Osteocyte (in vitro differentiated cells): ENCODE measurements around the gene EEF1A2. TPM values are rescaled to one million over a fixed set of nuclear protein-coding genes. Genes with fewer than 3 reads are reported as not detected.

Experiments used
- DNase-seq: peaks from one replicate; pipeline ENCODE4 v3.0.0; 2021; ENCODE audit warnings: mixed read lengths; ENCODE audit not compliant: unreplicated experiment; ENCODE audit errors: extremely low spot score
- H3K27ac Mint-ChIP-seq: one replicate; pipeline ENCODE4 v1.8.0; 2021; ENCODE audit warnings: mild to moderate bottlenecking, mixed read lengths; ENCODE audit not compliant: unreplicated experiment
- H3K27me3 Mint-ChIP-seq: one replicate; pipeline ENCODE4 v1.8.0; 2021; ENCODE audit warnings: mixed read lengths; ENCODE audit not compliant: unreplicated experiment
- H3K36me3 Mint-ChIP-seq: one replicate; pipeline ENCODE4 v1.8.0; 2021; ENCODE audit warnings: mixed read lengths; ENCODE audit not compliant: unreplicated experiment
- H3K4me1 Mint-ChIP-seq: one replicate; pipeline ENCODE4 v1.8.0; 2021; ENCODE audit warnings: mixed read lengths; ENCODE audit not compliant: unreplicated experiment
- H3K4me3 Mint-ChIP-seq: one replicate; pipeline ENCODE4 v1.8.0; 2021; ENCODE audit warnings: mild to moderate bottlenecking, moderate library complexity, mixed read lengths; ENCODE audit not compliant: unreplicated experiment
- H3K9me3 Mint-ChIP-seq: one replicate; pipeline ENCODE4 v1.8.0; 2021; ENCODE audit warnings: mixed read lengths; ENCODE audit not compliant: unreplicated experiment
- long read RNA-seq: library from polyadenylated mRNA; unstranded; transcript quantifications from one replicate; pipeline ENCODE4 v2.0.0, GENCODE V29; 2021
- total RNA-seq: library from RNA; stranded (reverse); gene quantifications from 2 replicates; pipeline ENCODE4 v1.2.1, GENCODE V29; 2021
- TF ChIP-seq, protein P1 (sequence below): fragments of 200-600 bp; sonication (generic); IDR thresholded peaks from 2 replicates; pipeline ENCODE4 v1.5.0; 2021; ENCODE audit warnings: antibody characterized with exemption, mild to moderate bottlenecking, moderate library complexity

The EEF1A2 gene
- total RNA-seq: 0.56 and 0.68 TPM in 2 replicates
- long read RNA-seq: 0 reads

DNA sequence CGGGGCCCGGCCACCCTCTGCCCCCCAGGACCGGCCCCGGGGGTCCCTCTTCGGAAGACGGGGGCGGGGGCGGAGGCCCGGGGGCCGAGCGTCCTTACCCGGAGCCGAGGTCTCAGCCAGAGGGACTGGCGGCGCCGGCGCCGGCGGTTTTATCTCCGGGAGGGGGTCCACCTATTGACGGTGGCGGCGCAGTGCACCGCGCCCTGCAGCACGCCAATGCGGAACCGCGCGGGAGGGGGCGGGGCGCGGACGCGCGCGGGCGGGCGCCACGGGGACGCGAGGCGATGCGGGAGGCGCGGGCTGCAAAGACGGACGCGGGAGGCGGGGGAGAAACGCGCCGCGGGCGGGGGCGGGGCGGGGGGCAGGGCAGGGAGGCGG, at the start of gene EEF1A2:
Gene EEF1A2, minus strand, starts transcription at position 124 of the 378 bp plus-strand sequence. CDS start 1,320 bp downstream, outside the sequence.
- H3K4me3 Mint-ChIP-seq: no peak within 1 kb of the TSS
- H3K27ac Mint-ChIP-seq: no peak within 1 kb of the TSS
- peaks cover 2% of the 10 kb centered on the region for H3K4me1 Mint-ChIP-seq
- peaks cover 4% of the 10 kb centered on the region for H3K27me3 Mint-ChIP-seq
- no peak for DNase-seq
- H3K36me3 Mint-ChIP-seq: no peaks in the 10 kb centered on the region
- TF ChIP-seq, protein P1, sequence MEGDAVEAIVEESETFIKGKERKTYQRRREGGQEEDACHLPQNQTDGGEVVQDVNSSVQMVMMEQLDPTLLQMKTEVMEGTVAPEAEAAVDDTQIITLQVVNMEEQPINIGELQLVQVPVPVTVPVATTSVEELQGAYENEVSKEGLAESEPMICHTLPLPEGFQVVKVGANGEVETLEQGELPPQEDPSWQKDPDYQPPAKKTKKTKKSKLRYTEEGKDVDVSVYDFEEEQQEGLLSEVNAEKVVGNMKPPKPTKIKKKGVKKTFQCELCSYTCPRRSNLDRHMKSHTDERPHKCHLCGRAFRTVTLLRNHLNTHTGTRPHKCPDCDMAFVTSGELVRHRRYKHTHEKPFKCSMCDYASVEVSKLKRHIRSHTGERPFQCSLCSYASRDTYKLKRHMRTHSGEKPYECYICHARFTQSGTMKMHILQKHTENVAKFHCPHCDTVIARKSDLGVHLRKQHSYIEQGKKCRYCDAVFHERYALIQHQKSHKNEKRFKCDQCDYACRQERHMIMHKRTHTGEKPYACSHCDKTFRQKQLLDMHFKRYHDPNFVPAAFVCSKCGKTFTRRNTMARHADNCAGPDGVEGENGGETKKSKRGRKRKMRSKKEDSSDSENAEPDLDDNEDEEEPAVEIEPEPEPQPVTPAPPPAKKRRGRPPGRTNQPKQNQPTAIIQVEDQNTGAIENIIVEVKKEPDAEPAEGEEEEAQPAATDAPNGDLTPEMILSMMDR: no peak
- H3K9me3 Mint-ChIP-seq: no peaks in the 10 kb centered on the region

DNA sequence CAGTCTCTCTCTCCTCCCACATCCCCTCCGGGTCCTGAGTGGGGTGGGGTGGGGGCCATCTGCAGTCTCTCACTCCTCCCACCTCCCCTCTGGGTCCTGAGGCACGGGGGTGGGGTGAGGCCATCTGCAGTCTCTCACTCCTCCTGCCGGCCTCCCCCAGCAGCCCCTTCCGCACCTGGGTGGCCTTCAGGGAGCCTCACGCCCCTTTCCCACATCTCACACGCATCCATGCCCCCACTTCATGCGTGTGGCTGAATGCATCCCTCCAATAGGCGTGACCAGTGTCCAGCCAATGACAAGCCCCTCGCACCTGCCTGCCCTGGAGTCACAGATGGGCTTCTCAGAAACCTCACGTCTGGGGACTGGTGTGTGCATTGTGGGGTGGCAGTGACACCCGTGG, 49.7 kb upstream of the EEF1A2 start:
- TF ChIP-seq, protein P1: no peak
- H3K4me1 Mint-ChIP-seq: peaks cover 10% of the 10 kb centered on the region
- no peak overlapping the region for H3K27ac Mint-ChIP-seq
- no peak for DNase-seq
- no peaks in the 10 kb centered on the region for H3K9me3 Mint-ChIP-seq
- no peaks in the 10 kb centered on the region for H3K36me3 Mint-ChIP-seq
- peaks cover 5% of the 10 kb centered on the region for H3K27me3 Mint-ChIP-seq
- H3K4me3 Mint-ChIP-seq: no peak overlapping the region

DNA sequence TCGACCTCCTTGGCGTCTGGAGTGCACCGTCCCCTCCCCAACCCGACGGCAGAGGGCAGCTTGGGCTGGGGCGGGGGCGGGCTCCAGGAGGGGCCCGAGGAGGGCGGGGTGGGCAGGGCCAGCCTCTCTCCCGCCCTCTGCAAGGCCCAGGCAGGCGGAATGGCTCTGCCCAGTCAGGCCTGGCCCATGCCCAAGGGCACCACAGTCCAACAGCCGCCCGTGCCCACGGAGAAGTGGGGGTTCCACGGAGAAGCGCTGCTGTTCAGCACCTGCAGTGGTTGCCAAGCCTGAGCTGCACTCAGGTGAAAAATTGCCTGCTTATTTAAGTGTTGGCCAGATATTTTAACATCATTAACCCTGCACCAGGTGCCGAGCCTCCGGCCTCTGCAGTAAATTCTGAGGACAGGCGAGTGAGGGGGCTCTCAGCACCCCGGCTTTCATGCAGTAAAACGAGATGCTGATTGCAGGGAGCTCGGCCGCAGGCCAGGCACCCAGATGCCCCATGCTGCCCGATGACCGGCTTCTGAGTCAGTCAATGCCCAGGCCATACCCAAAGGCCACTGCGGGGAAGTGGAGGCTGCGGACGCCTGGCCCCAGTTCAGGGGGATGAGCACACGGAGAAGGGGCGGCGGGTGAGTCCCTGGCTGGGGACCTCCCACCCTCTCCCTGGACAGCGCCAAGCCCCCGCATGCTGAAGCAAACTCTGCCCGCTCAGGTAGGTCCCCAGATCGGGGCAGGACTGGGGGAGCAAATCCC, 49.0 kb upstream of the EEF1A2 start, which contains the start of gene SRMS:
Gene SRMS, minus strand, starts transcription at position 25 of the 756 bp plus-strand sequence. CDS start 286 bp downstream, outside the sequence.
- TF ChIP-seq, protein P1: no peak
- no peaks in the 10 kb centered on the region for H3K36me3 Mint-ChIP-seq
- no peak within 1 kb of the TSS for H3K27ac Mint-ChIP-seq
- peaks cover 5% of the 10 kb centered on the region for H3K27me3 Mint-ChIP-seq
- no peak within 1 kb of the TSS for H3K4me3 Mint-ChIP-seq
- no peak for DNase-seq
- H3K4me1 Mint-ChIP-seq: peaks cover 10% of the 10 kb centered on the region
- no peaks in the 10 kb centered on the region for H3K9me3 Mint-ChIP-seq

DNA sequence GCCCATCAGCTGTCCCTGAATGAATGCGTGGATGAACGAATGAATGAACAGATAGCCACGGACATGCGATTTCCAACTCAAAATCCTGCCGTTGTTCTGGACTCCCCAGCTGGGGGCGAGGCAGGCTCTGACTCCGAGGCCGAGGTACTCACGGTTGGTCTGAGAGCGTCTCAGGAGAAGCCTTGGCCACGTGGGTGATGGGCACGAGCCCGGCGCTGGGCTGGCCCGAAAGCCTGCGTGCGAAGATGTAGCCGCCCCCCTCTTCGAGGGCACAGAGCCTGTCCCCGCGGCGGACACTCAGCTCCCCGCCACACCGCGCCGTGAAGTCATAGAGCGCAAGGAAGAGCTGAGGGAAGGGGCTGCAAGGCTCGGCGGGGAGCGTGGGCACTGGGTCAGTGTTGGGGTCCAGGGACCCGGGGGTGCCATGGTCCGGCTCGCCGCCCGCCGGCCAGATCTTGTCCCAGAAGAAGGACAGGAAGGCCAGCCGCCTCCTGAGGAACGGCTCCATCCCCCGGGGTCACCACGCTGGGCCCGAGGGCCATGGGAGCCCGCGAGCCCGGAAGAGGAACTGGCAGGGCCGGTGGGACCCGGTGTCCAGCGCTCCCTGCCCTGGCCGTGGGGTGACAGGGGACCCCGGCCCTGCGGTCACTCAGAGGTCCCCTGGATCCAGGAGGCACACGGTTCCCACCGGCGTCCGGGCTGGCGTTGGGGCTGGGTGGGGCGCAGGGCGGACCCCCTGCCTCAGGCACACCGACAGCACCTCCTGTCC, 48.3 kb upstream of the EEF1A2 start:
- Mint-ChIP-seq H3K27ac (no peak overlapping the region), H3K36me3 (no peaks in the 10 kb centered on the region), H3K4me1 (peaks cover 6% of the 10 kb centered on the region), H3K27me3 (peaks cover 5% of the 10 kb centered on the region), H3K4me3 (no peak overlapping the region), H3K9me3 (no peaks in the 10 kb centered on the region)
- TF ChIP-seq, protein P1: no peak
- DNase-seq: no peak
